CD4-positive, CD25-positive, alpha-beta regulatory T cell (primary cell): ENCODE data around the gene PIP5K1C. TPM values are rescaled to one million over a fixed set of nuclear protein-coding genes. Genes with fewer than 3 reads are reported as not detected.
"Not testable (repeated sequence)": the region's sequence is repeated elsewhere in the genome, so short reads cannot be mapped to it uniquely, and the experiment has no call there.

ENCODE experiments used
- ATAC-seq, 2 donors: fragments of 150-1000 bp; cut with Tn5 transposase; one replicate each; pipeline ENCODE4 v1.10.0; 2021; ENCODE audit warnings: low read depth in 2 of 2, moderate number of reproducible peaks in 2 of 2, moderate library complexity in 1 of 2
- DNase-seq, 3 donors: peaks; one replicate each; pipeline versions ENCODE4 v3.0.0 to v3.0.0-alpha.2; 2012 to 2022; ENCODE audit warnings: mixed read lengths in 1 of 3
- H3K27ac ChIP-seq: one replicate; pipeline ENCODE4 v1.7.0; 2013; ENCODE audit warnings: mild to moderate bottlenecking, low read length; ENCODE audit not compliant: insufficient read depth, poor library complexity, severe bottlenecking
- H3K27me3 ChIP-seq: one replicate; pipeline ENCODE4 v1.7.0; 2013; ENCODE audit warnings: low read length; ENCODE audit not compliant: control insufficient read depth, insufficient read depth
- H3K36me3 ChIP-seq: one replicate; pipeline ENCODE4 v1.7.0; 2013; ENCODE audit warnings: mild to moderate bottlenecking, low read length, moderate library complexity; ENCODE audit not compliant: control insufficient read depth, insufficient read depth
- H3K4me1 ChIP-seq: 2 replicates; pipeline ENCODE4 v1.7.0; 2013; ENCODE audit warnings: mild to moderate bottlenecking, low read length; ENCODE audit not compliant: insufficient read depth, control insufficient read depth, poor library complexity, severe bottlenecking
- H3K4me3 ChIP-seq: one replicate; pipeline ENCODE4 v1.7.0; 2013; ENCODE audit warnings: low read depth, mild to moderate bottlenecking, low read length, moderate library complexity
- H3K9me3 ChIP-seq, 2 experiments: 1 replicate in 1 of 2; 2 replicates in 1 of 2; pipeline ENCODE4 v1.7.0; 2013; ENCODE audit warnings: low read length in 2 of 2, mild to moderate bottlenecking in 1 of 2, moderate library complexity in 1 of 2; ENCODE audit not compliant: control insufficient read depth in 2 of 2
- H3K27ac Mint-ChIP-seq, 3 donors: one replicate each; pipeline ENCODE4 v1.8.0; 2020 to 2022; ENCODE audit warnings: mild to moderate bottlenecking in 3 of 3, mixed read lengths in 3 of 3, moderate library complexity in 2 of 3
- H3K27me3 Mint-ChIP-seq: one replicate; pipeline ENCODE4 v1.8.0; 2022; ENCODE audit warnings: mild to moderate bottlenecking, mixed read lengths
- H3K36me3 Mint-ChIP-seq: one replicate; pipeline ENCODE4 v1.8.0; 2020; ENCODE audit warnings: mixed read lengths
- H3K4me1 Mint-ChIP-seq, 4 donors: one replicate each; pipeline ENCODE4 v1.8.0; 2020 to 2022; ENCODE audit warnings: mixed read lengths in 4 of 4, mild to moderate bottlenecking in 1 of 4
- H3K4me3 Mint-ChIP-seq, 4 donors: one replicate each; pipeline ENCODE4 v1.8.0; 2020 to 2022; ENCODE audit warnings: mild to moderate bottlenecking in 4 of 4, mixed read lengths in 4 of 4, moderate library complexity in 3 of 4
- H3K9me3 Mint-ChIP-seq, 7 donors: one replicate each; pipeline ENCODE4 v1.8.0; 2020 to 2022; ENCODE audit warnings: mixed read lengths in 7 of 7, mild to moderate bottlenecking in 3 of 7, moderate library complexity in 2 of 7
- polyA plus RNA-seq, 4 donors: library from polyadenylated mRNA; unstranded; fragments of 300-500 nt; fragmentation: Illumina TruSeq; gene quantifications; one replicate each; pipeline ENCODE4 v1.2.3, GENCODE V29; 2021
- total RNA-seq: library from RNA; stranded (reverse); gene quantifications from one replicate; pipeline ENCODE4 v1.2.3, GENCODE V29; 2022

Gene PIP5K1C
- total and polyA plus RNA-seq, 5 donors from 2014 or later = 3.8 to 28.1 (median 4.5) TPM

- H3K4me1 ChIP-seq, ATAC-seq, H3K36me3 ChIP-seq, H3K9me3 ChIP-seq, H3K36me3 Mint-ChIP-seq, H3K27me3 ChIP-seq, H3K27ac Mint-ChIP-seq, H3K4me1 Mint-ChIP-seq, H3K4me3 Mint-ChIP-seq, H3K27ac ChIP-seq, H3K27me3 Mint-ChIP-seq, H3K9me3 Mint-ChIP-seq, H3K4me3 ChIP-seq, DNase-seq: not testable (repeated sequence)
Observed at GRCh38 chr19:3581792-3582191, 118.5 kb downstream of the PIP5K1C start.

Other genes starting within 250 kb of the PIP5K1C start
- gene SMIM24, start 219.9 kb downstream of the PIP5K1C start, total RNA-seq = 1.4 TPM
- gene SMIM24, start 219.9 kb downstream of the PIP5K1C start, polyA plus RNA-seq = not detected
- gene SMIM44, start 217.0 kb downstream of the PIP5K1C start, total RNA-seq = not detected
- not detected for gene SMIM44, start 217.0 kb downstream of the PIP5K1C start, polyA plus RNA-seq
- 3.5 TPM for gene DOHH, start 199.8 kb downstream of the PIP5K1C start, total RNA-seq
- gene DOHH, start 199.8 kb downstream of the PIP5K1C start, polyA plus RNA-seq = 10 to 100 TPM in 2 of 4 donors, 1 to 10 TPM in 2; 6.0 to 13.9 (median 8.9) TPM
- 107 TPM for gene FZR1, start 194.2 kb downstream of the PIP5K1C start, total RNA-seq
- 10 to 100 TPM in 2 of 4 donors, 1 to 10 TPM in 2; 9.1 to 11.4 (median 10.3) TPM for gene FZR1, start 194.2 kb downstream of the PIP5K1C start, polyA plus RNA-seq
- 10.9 TPM for gene TEKTIP1, start 161.3 kb downstream of the PIP5K1C start, total RNA-seq
- under 1 TPM in 1 of 4 donors, not detected in 3; 0.44 TPM for gene TEKTIP1, start 161.3 kb downstream of the PIP5K1C start, polyA plus RNA-seq
- gene MFSD12, start 142.9 kb downstream of the PIP5K1C start, total RNA-seq = 63.8 TPM
- 10 to 100 TPM; 28.5 to 39.8 (median 33.7) TPM for gene MFSD12, start 142.9 kb downstream of the PIP5K1C start, polyA plus RNA-seq
- 47.8 TPM for gene HMG20B, start 127.5 kb downstream of the PIP5K1C start, total RNA-seq
- gene HMG20B, start 127.5 kb downstream of the PIP5K1C start, polyA plus RNA-seq = 10 to 100 TPM; 35.4 to 49.3 (median 40.6) TPM
- 0.52 TPM for gene GIPC3, start 115.0 kb downstream of the PIP5K1C start, total RNA-seq
- gene GIPC3, start 115.0 kb downstream of the PIP5K1C start, polyA plus RNA-seq = under 1 TPM in 1 of 4 donors, not detected in 3; 0.10 TPM
- 1.7 TPM for gene TBXA2R, start 93.6 kb downstream of the PIP5K1C start, total RNA-seq
- under 1 TPM in 3 of 4 donors, not detected in 1; 0.19 to 0.85 (median 0.61) TPM for gene TBXA2R, start 93.6 kb downstream of the PIP5K1C start, polyA plus RNA-seq
- gene CACTIN, start 73.7 kb downstream of the PIP5K1C start, total RNA-seq = 32.7 TPM
- gene CACTIN, start 73.7 kb downstream of the PIP5K1C start, polyA plus RNA-seq = 10 to 100 TPM in 1 of 4 donors, 1 to 10 TPM in 3; 2.9 to 10.4 (median 8.9) TPM
- gene TJP3, start 7.9 kb upstream of the PIP5K1C start, total RNA-seq = 20.6 TPM
- gene TJP3, start 7.9 kb upstream of the PIP5K1C start, polyA plus RNA-seq = 10 to 100 TPM; 22.9 to 34.4 (median 29.9) TPM
- gene APBA3, start 61.2 kb upstream of the PIP5K1C start, total RNA-seq = 81.0 TPM
- 10 to 100 TPM; 35.0 to 50.2 (median 44.2) TPM for gene APBA3, start 61.2 kb upstream of the PIP5K1C start, polyA plus RNA-seq
- 98.0 TPM for gene MRPL54, start 62.2 kb upstream of the PIP5K1C start, total RNA-seq
- 100 to 1,000 TPM; 143 to 208 (median 177) TPM for gene MRPL54, start 62.2 kb upstream of the PIP5K1C start, polyA plus RNA-seq
- gene RAX2, start 71.8 kb upstream of the PIP5K1C start, total RNA-seq = not detected
- under 1 TPM in 2 of 4 donors, not detected in 2; 0.08 to 0.09 TPM for gene RAX2, start 71.8 kb upstream of the PIP5K1C start, polyA plus RNA-seq
- 1.4 TPM for gene MATK, start 85.9 kb upstream of the PIP5K1C start, total RNA-seq
- gene MATK, start 85.9 kb upstream of the PIP5K1C start, polyA plus RNA-seq = 1 to 10 TPM; 1.4 to 4.7 (median 2.3) TPM
- not detected for gene ZFR2, start 168.6 kb upstream of the PIP5K1C start, total RNA-seq
- 1 to 10 TPM in 1 of 4 donors, under 1 TPM in 3; 0.06 to 1.3 (median 0.57) TPM for gene ZFR2, start 168.6 kb upstream of the PIP5K1C start, polyA plus RNA-seq
- not detected for gene ATCAY, start 180.2 kb upstream of the PIP5K1C start, total RNA-seq
- gene ATCAY, start 180.2 kb upstream of the PIP5K1C start, polyA plus RNA-seq = not detected
- not detected for gene NMRK2, start 232.6 kb upstream of the PIP5K1C start, total RNA-seq
- not detected for gene NMRK2, start 232.6 kb upstream of the PIP5K1C start, polyA plus RNA-seq